Ovary (tissue), 9 donors: Measurements from ENCODE around the gene ENAH. TPM values are rescaled to one million over a fixed set of nuclear protein-coding genes. Genes with fewer than 3 reads are reported as not detected.
A peak's percentile ranks its signal among the peaks of the same experiment; 100 is the strongest.
"Not testable (repeated sequence)": the region's sequence is repeated elsewhere in the genome, so short reads cannot be mapped to it uniquely, and the experiment has no call there.

ENCODE experiments used
- DNase-seq, 5 donors: peaks; one replicate each; pipeline ENCODE4 v3.0.0-alpha.2; 2019 to 2020
- H3K27ac ChIP-seq, 2 donors: fragments of 200-600 bp; one replicate each; pipeline versions ENCODE4 v1.5.1 to v1.8.0; 2019 to 2022
- H3K27me3 ChIP-seq: fragments of 200-600 bp; one replicate; pipeline ENCODE4 v1.8.0; 2022
- H3K36me3 ChIP-seq: fragments of 200-600 bp; sonication (generic); one replicate; pipeline ENCODE4 v1.5.1; 2019
- H3K4me1 ChIP-seq: one replicate; pipeline ENCODE4 v1.8.1; 2013; ENCODE audit warnings: mild to moderate bottlenecking, moderate library complexity; ENCODE audit not compliant: insufficient read depth
- H3K4me3 ChIP-seq: fragments of 200-600 bp; sonication (generic); one replicate; pipeline ENCODE4 v1.5.1; 2017
- H3K9me3 ChIP-seq, 2 donors: fragments of 200-600 bp in 1 of 2; sonication (generic) in 1 of 2; one replicate each; pipeline versions ENCODE4 v1.5.1 to v1.8.1; 2013 to 2019; ENCODE audit warnings: mild to moderate bottlenecking in 1 of 2, moderate library complexity in 1 of 2
- EP300 ChIP-seq: sonication (generic); formaldehyde crosslinking; IDR thresholded peaks from one replicate; pipeline ENCODE4 v1.6.1; 2017; ENCODE audit warnings: antibody characterized with exemption
- POLR2A ChIP-seq: fragments of 450-650 bp; IDR thresholded peaks from one replicate; pipeline ENCODE4 v1.6.1; 2017; ENCODE audit warnings: antibody characterized with exemption, mild to moderate bottlenecking, moderate library complexity
- WGBS, 3 donors: extraction: QIAGEN DNeasy Blood & Tissue Kit in 1 of 3; methylation state at CpG; one replicate each; pipeline versions ENCODE4 v1.1.5 to v1.1.7; 2013 to 2017; 5-methylcytosine and 5-hydroxymethylcytosine counted together
- intact Hi-C, 4 donors: fragments of 100-400 bp; cut with DNase I; formaldehyde crosslinking; loops; one replicate each; pipeline versions ENCODE4 v1.11.0 to v1.15.1; 2022 to 2023
- polyA plus RNA-seq, 2 donors: library from polyadenylated mRNA; stranded (reverse); fragments of 200-250 nt in 1 of 2; fragments of 350-450 nt in 1 of 2; fragmentation: Illumina TruSeq in 1 of 2; extraction: RNeasy Lipid Tissue Mini Kit (QIAGEN cat#74804) in 1 of 2; gene quantifications; one replicate each; pipeline ENCODE4 v1.2.3, GENCODE V29; 2013 to 2014
- total RNA-seq, 7 donors: library from RNA; depleted of rRNA in 2 of 7; stranded (reverse); fragments of >200 nt in 2 of 7; fragmentation: NEBNext Ultra II Directional in 3 of 7; extraction: Animal tissue kit (Norgen Biotek cat#: 25700) in 3 of 7; gene quantifications; one replicate each; pipeline versions ENCODE4 v1.1.0 to v1.2.4, GENCODE V29; 2016 to 2023
- TF ChIP-seq, protein P1 (sequence below), 3 donors: fragments of 450-650 bp in 2 of 3; fragments of 200-600 bp in 1 of 3; IDR thresholded peaks; one replicate each; pipeline versions ENCODE4 v1.5.1 to v1.8.0; 2016 to 2022; ENCODE audit warnings: antibody characterized with exemption in 3 of 3, mild to moderate bottlenecking in 1 of 3
- donor health status: DM: no; HTN: no; CAD: no; lungs with moderate emphysema.
- donor health status: DM: no; HTN: no; CAD: no.
- donor health status: Bipolar disorder and iron deficiency.
- donor health status: DM: yes; HTN: yes; CAD: no.
- donor health status: DM: no; HTN: no; CAD: no.
- donor health status: DM: yes; HTN: yes; CAD: no.

The ENAH gene
- total and polyA plus RNA-seq, 9 donors = 33.4 to 137 (median 88.6) TPM

GRCh38 chr1:225511828-225512381 lies 141.0 kb downstream of the ENAH start:
- H3K4me1 ChIP-seq = peaks cover 2% of the 10 kb centered on the region
- no peak overlapping the region for H3K27ac ChIP-seq
- no peaks in the 10 kb centered on the region for H3K9me3 ChIP-seq
- no peak for TF ChIP-seq EP300
- TF ChIP-seq, protein P1, sequence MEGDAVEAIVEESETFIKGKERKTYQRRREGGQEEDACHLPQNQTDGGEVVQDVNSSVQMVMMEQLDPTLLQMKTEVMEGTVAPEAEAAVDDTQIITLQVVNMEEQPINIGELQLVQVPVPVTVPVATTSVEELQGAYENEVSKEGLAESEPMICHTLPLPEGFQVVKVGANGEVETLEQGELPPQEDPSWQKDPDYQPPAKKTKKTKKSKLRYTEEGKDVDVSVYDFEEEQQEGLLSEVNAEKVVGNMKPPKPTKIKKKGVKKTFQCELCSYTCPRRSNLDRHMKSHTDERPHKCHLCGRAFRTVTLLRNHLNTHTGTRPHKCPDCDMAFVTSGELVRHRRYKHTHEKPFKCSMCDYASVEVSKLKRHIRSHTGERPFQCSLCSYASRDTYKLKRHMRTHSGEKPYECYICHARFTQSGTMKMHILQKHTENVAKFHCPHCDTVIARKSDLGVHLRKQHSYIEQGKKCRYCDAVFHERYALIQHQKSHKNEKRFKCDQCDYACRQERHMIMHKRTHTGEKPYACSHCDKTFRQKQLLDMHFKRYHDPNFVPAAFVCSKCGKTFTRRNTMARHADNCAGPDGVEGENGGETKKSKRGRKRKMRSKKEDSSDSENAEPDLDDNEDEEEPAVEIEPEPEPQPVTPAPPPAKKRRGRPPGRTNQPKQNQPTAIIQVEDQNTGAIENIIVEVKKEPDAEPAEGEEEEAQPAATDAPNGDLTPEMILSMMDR (IDR thresholded peaks at IDR 0.05) = no peak
- no peak for TF ChIP-seq POLR2A
- WGBS, 3 donors = 85 to 94% (median 93%) methylated on average over 4 of the region's 4 CpGs
- no peaks in the 10 kb centered on the region for H3K27me3 ChIP-seq
- intact Hi-C loops = no loop called here
- H3K36me3 ChIP-seq = no peaks in the 10 kb centered on the region
- no peak overlapping the region for H3K4me3 ChIP-seq
- DNase-seq = no peak

DNA sequence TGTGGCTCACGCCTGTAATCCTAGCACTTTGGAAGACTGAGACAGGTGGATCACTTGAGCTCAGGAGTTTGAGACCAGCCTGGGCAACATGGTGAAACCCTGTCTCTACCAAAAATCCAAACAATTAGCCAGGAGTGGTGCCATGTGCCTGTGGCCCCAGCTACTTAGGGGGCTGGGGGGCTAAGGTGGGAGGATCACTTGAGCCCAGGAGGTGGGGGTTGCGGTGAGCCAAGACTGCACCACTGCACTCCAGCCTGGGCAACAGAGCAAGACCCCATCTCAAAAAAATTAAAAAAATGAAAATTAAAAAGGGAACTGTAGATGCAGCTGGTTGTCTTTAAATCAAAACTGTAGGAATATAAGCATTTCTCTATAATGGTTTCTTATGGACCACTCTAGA lies 142.2 kb downstream of the ENAH start:
- H3K36me3 ChIP-seq, DNase-seq, H3K27me3 ChIP-seq, H3K9me3 ChIP-seq, H3K4me1 ChIP-seq, H3K27ac ChIP-seq, H3K4me3 ChIP-seq, intact Hi-C loops: not testable (repeated sequence)
- 96 to 100% (median 98%) methylated on average over 2 of the region's 2 CpGs for WGBS, 3 donors

DNA sequence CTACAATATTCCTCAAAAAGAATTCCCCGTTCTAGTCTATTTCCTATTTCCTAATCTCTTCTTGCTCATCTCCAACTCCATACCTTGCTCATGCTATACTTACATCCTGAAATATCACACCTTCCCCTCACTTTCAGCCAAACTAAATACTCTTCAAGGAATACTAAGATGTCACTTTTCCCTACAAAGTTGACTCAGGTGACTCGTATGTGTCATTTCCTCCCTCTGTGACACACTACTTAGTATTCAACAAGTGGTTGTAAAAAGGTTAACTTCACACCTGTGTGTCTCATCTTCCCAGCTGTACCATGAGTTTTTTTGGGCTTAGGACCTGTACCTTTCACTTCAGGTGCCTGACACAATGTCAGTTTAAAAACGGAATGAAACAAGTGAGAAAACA lies 143.2 kb downstream of the ENAH start:
- H3K4me1 ChIP-seq = peaks cover 2% of the 10 kb centered on the region
- WGBS, 3 donors = 92 to 98% (median 94%) methylated on average over 3 of the region's 3 CpGs
- no peak overlapping the region for H3K4me3 ChIP-seq
- no peak overlapping the region for H3K27ac ChIP-seq
- intact Hi-C loops = no loop called here
- no peak for DNase-seq
- H3K36me3 ChIP-seq = no peaks in the 10 kb centered on the region
- no peak for TF ChIP-seq EP300
- TF ChIP-seq, protein P1 (IDR thresholded peaks at IDR 0.05) = no peak
- H3K27me3 ChIP-seq = no peaks in the 10 kb centered on the region
- H3K9me3 ChIP-seq = no peaks in the 10 kb centered on the region

GRCh38 chr1:225509376-225509707 lies 143.6 kb downstream of the ENAH start:
- Histone ChIP-seq H3K27ac (no peak overlapping the region), H3K4me1 (peaks cover 2% of the 10 kb centered on the region), H3K4me3 (no peak overlapping the region), H3K27me3 (no peaks in the 10 kb centered on the region), H3K9me3 (no peaks in the 10 kb centered on the region), H3K36me3 (no peaks in the 10 kb centered on the region)
- TF ChIP-seq POLR2A (no peak), EP300 (no peak)
- TF ChIP-seq, protein P1 (IDR thresholded peaks at IDR 0.05) = no peak
- intact Hi-C loops = no loop called here
- no peak for DNase-seq
- 95 to 98% (median 97%) methylated on average over 2 of the region's 2 CpGs for WGBS, 3 donors

GRCh38 chr1:225508538-225509375 lies 144.2 kb downstream of the ENAH start:
- no peak overlapping the region for H3K27ac ChIP-seq
- DNase-seq = peak in 1 of 5 donors; percentile 55
- H3K27me3 ChIP-seq = no peaks in the 10 kb centered on the region
- intact Hi-C loops = no loop called here
- no peaks in the 10 kb centered on the region for H3K9me3 ChIP-seq
- no peaks in the 10 kb centered on the region for H3K36me3 ChIP-seq
- no peak overlapping the region for H3K4me3 ChIP-seq
- no peak for TF ChIP-seq POLR2A
- TF ChIP-seq, protein P1 (IDR thresholded peaks at IDR 0.05) = no peak
- TF ChIP-seq EP300 = no peak
- 68 to 71% (median 69%) methylated on average over 12 of the region's 12 CpGs for WGBS, 3 donors
- peaks cover 2% of the 10 kb centered on the region for H3K4me1 ChIP-seq
